Activated CD8-positive, alpha-beta memory T cell treated with anti-CD3 and anti-CD28 coated beads for 36 hours (primary cell): ENCODE measurements around the gene EHBP1. TPM values are rescaled to one million over a fixed set of nuclear protein-coding genes. Genes with fewer than 3 reads are reported as not detected.

Experiments
- CTCF ChIA-PET: fragments of 350-600 bp; sonication (Branson Sonifier 250); formaldehyde crosslinking; loops from one replicate; lab custom pipeline; 2021; ENCODE audit warnings: antibody characterized with exemption; lab: Charles Lee
- POLR2A ChIA-PET: fragments of 350-600 bp; sonication (Branson Sonifier 250); formaldehyde crosslinking; loops from one replicate; lab custom pipeline; 2021; ENCODE audit warnings: antibody characterized with exemption; lab: Charles Lee
- total RNA-seq, 2 experiments: library from RNA; stranded (reverse); gene quantifications; one replicate each; pipeline ENCODE4 v1.2.3, GENCODE V29; 2021

EHBP1 gene
- total RNA-seq, 2 experiments from 2014 or later: 23.4 to 27.9 TPM

GRCh38 chr2:62913311-62913710, 207.8 kb downstream of the EHBP1 start:
- ChIA-PET CTCF (no interaction called here), POLR2A (no interaction called here)

DNA sequence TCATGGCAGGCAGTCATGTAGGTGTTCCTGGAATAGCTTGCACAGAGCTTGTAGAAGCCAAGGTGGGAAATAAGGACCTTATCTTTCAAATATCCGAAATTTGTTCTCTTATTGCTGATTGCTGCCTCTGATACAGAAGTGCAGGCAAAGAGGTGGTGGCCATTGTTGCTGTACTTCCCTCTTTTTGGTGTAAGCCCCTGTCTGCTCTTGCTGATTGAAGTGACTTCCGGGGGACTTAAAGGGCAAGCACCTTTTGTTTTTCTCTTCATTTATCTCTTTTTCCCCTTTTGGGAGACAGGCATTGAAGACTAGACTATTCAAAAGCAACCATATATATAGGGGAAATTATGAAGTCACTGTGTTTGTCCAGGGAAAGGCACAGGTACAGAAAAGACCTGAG, 213.5 kb downstream of the EHBP1 start:
- CTCF ChIA-PET: no interaction called here
- POLR2A ChIA-PET: no interaction called here

DNA sequence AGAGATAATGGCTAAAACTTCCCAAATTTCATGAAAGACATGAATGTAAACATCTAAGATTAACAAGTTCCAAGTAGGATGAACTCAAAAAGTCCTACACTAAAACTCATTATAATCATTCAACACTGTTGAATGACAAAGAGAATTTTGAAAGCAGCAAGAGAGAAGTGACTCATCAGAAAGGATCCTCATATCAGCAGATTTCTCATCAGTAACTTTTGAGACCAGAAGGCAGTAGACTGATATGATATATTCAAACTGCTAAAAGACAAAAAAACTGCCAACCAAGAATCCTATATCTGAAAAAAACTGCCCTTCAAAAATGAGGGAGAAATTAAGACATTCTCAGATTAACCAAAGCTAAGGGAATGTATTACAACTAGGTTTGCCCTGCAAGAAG, 214.6 kb downstream of the EHBP1 start:
- ChIA-PET CTCF (no interaction called here), POLR2A (no interaction called here)

DNA sequence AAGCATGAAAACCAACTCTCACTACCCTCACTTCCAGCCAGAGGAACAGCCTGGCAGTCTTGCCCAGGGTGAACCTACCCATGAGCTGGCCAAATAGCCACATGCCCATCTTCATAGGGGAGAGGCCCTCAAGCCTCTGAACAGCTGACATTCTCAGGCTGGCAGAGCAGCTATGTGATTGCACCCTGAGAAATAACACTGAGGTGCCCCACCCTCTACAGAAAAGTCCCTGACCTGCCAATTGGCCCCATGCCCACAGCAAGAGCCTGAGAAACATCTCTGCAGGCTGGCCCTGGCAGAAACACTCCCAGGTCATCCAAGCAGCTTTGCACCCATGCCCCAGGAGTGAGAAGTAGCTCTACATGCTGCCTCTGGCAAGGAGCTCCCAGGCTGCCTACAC, 217.7 kb downstream of the EHBP1 start:
- CTCF ChIA-PET: no interaction called here
- POLR2A ChIA-PET: no interaction called here

DNA sequence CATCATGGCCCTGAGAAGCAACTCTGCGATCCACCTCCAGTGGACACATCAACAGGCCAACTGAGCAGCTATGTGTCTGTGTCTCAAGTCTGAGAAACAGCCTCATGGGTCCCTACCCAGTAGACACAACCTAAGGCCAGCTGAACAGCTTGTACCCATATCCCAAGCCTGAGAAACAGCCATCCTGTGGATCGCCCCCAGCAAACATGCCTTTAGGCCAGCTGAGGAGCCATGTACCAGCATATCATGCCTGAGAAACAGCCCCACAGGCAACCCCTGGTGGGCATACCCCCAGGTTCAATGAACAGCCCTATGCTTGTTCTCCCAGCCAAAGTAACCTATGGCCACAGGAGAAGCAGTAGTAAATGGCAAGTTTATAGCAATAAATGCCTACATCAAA, 218.4 kb downstream of the EHBP1 start:
- CTCF ChIA-PET: no interaction called here
- POLR2A ChIA-PET: no interaction called here

DNA sequence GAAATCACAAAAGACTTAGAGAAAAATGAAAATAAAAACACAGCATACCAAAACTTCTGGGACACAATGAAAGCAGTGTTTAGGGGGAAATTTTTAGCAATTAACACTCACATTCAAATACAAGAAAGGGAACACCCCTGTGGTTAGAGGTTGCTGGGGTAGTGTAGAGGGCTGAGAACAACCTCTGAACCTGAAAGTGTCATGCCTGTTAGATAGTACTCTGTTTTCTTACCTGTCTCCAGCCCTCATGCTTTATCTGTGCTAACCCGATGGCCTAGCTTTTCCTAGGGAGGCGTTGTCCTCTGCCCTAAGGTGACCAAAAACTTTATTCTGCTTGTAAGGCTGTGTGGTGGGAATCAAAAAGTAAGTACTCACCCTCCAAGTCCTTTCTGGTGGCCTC, 222.5 kb downstream of the EHBP1 start:
- CTCF ChIA-PET: no interaction called here
- POLR2A ChIA-PET: no interaction called here

DNA sequence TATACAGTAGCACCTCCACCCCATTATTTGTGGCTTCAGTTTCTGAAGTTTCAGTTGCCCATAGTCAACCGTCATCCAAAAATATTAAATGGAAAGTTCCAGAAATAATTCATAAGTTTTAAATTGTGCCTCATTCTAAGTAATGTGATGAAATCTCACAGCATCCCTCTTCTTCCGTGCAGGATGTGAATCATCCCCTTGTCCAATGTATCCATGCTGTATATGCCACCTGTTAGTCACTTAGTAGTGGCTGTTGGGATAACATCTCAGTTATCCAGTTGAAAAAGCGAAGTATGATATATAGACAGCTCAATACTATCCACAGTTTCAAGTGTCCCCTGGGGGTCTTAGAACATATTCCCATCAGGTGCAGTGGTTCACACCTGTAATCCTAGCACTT, 226.0 kb downstream of the EHBP1 start:
- ChIA-PET POLR2A (no interaction called here), CTCF (no interaction called here)

GRCh38 chr2:62933398-62933917, 227.9 kb downstream of the EHBP1 start:
- POLR2A ChIA-PET: no interaction called here
- CTCF ChIA-PET: no interaction called here

- CTCF ChIA-PET: no interaction called here
These were observed 229.0 kb downstream of the EHBP1 start for GRCh38 chr2:62934517-62934916.

DNA sequence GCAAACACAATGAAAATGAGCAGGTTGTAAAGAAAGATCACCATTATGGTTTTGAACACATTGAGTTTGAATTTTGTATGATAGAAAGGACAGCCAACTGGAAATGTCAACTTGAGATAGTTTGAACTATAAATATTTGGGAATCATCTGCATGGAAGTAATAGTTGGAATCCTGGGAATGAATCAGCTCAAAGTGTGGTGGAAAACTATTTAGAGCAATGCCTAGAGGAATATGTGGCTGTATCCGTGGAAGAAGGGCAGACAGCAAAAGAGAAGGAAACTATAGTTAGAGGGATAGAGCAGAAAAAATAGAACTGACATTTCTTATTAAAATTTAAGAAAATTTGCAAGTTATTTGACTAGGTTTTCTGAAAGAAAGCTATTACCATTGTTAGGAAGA, 232.6 kb downstream of the EHBP1 start:
- ChIA-PET POLR2A (no interaction called here), CTCF (no interaction called here)

More at GRCh38 chr2:62934517-62934916, 229.0 kb downstream of the EHBP1 start:
- POLR2A ChIA-PET: no interaction called here

- POLR2A ChIA-PET: no interaction called here
- CTCF ChIA-PET: interaction anchor here (0.6 kb wide), 1 partner anchor 132 kb away, joined by 5 read pairs; no protein-coding TSS in a partner anchor
These were observed 234.4 kb downstream of the EHBP1 start for GRCh38 chr2:62939735-62940491.

DNA sequence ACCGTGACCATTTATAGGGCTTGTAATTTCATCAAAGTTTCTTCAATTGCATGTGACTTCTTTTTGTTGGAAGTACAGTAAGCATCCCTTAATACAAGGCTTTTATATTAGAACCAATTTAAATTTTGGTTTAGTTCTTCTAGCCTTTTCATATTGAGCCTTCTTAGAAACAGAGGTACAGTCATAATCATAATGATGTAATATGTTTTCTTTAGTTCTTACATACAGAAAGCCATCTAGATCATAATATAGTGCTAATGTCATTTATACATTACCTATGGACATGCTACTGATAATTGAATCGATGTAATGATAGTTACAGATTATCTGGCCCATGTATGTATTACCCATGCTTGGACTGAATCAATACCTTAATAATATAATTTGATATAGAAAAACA, 235.2 kb downstream of the EHBP1 start:
- CTCF ChIA-PET: interaction anchor here (0.6 kb wide), 1 partner anchor 133 kb away, joined by 5 read pairs; no protein-coding TSS in a partner anchor
- POLR2A ChIA-PET: no interaction called here

DNA sequence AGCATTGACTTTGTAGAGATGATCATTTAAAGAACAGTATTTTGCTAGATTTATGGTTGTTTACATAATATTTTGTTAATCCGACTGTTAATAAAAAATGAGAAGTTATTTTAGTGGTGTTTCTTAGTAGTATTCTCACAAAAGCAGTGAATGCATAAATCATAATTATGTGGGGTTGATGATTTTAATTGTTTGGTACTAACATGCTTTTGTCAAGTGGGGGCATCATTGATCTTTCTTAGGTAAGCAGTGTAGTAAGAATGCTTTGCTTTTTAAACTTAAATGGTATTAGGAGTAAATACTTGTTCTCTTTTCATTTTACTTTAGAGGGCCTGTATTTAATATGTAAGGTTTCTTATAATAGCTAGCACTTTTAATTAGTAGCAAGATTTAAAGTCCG, 235.9 kb downstream of the EHBP1 start:
- POLR2A ChIA-PET: no interaction called here

DNA sequence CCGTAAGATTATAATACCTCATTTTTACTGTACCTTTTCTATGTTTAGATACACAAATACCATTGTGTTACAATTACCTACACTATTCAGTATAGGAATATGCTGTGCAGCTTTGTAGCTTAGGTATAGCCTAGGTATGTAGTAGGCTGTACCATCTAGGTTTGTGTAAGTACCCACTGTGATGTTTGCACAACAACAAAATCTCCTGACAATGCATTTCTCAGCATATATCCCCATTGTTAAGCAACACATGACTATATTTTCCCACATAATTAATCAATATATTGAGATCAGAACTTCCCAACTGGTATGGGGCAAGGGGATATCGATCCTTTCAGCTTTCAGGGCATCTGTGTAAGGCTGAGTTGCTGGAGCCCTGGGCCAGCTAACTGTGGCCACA, 238.8 kb downstream of the EHBP1 start:
- ChIA-PET CTCF (no interaction called here), POLR2A (no interaction called here)

More for the DNA sequence above, 235.9 kb downstream of the EHBP1 start:
- CTCF ChIA-PET: no interaction called here

- POLR2A ChIA-PET: no interaction called here
- CTCF ChIA-PET: no interaction called here
These were observed 241.9 kb downstream of the EHBP1 start for GRCh38 chr2:62947403-62947802.

- CTCF ChIA-PET: no interaction called here
- POLR2A ChIA-PET: interaction anchor here (0.7 kb wide), 1 partner anchor 93 kb away, joined by 6 read pairs; no protein-coding TSS in a partner anchor
These were observed 251.1 kb downstream of the EHBP1 start for GRCh38 chr2:62956651-62957050.

GRCh38 chr2:62958206-62958605, 252.7 kb downstream of the EHBP1 start:
- CTCF ChIA-PET: no interaction called here
- POLR2A ChIA-PET: no interaction called here

DNA sequence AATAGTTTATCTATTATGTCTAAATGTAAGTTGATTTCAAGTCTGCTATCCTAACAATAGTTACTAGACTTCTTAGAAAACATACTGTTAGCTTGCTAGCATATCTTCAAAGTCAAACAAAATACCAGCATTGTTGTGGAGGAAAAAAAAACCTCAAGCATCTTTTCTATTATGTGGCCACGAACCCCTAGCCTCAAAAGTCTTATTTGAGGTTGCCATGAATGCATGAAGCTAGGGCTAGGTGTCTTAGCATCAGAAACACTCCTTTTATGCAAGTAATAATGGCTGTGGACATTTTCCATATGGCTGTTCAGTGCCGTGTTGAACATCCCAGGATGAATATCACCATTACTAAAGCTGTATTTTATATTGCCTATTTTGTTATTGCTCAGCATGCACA, 258.5 kb downstream of the EHBP1 start:
- ChIA-PET CTCF (interaction anchor here (0.6 kb wide), 1 partner anchor 13 kb away, joined by 5 read pairs; no protein-coding TSS in a partner anchor), POLR2A (no interaction called here)

DNA sequence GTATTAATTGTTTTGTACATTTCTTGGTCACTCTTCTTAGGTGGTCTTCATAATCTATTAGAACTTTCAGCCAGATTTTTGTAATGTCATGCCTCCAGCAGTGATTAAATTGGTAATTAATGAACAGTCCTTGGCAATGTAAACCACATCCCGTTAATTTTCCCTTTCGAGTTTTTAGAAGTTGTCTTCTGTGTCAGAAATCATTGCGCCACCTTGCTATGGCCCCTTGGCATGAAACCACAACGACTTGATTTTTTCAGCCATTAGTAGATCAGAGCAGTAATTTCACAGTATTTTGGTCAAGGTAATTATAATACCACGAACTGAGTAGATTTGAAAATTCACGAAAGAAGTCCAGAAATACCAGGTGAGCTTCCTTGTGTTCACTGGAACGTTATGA, 259.2 kb downstream of the EHBP1 start:
- POLR2A ChIA-PET: no interaction called here
- CTCF ChIA-PET: no interaction called here

- ChIA-PET CTCF (no interaction called here), POLR2A (no interaction called here)
These were observed 261.5 kb downstream of the EHBP1 start for GRCh38 chr2:62966991-62967390.

- CTCF ChIA-PET: no interaction called here
- POLR2A ChIA-PET: no interaction called here
These were observed 262.7 kb downstream of the EHBP1 start for GRCh38 chr2:62968168-62968567.
